Endothelial cell of umbilical vein (primary cell): ENCODE results near the gene EML4. TPM values are rescaled to one million over a fixed set of nuclear protein-coding genes. Genes with fewer than 3 reads are reported as not detected.

ENCODE experiments used
- BruUV-seq: library from RNA; stranded (reverse); fragments of 400-500 nt; replicated peaks from 2 replicates; lab custom pipeline; 2021; lab: Mats Ljungman, UMichigan
- CTCF ChIA-PET: fragments of 300-600, 350-600 bp; sonication (Branson Sonifier 250); formaldehyde crosslinking; loops from one replicate; lab custom pipeline; 2021; ENCODE audit warnings: antibody characterized with exemption, inconsistent platforms; lab: Charles Lee
- POLR2A ChIA-PET: fragments of 300-600, 350-600 bp; sonication (Branson Sonifier 250); formaldehyde crosslinking; loops from one replicate; lab custom pipeline; 2021; ENCODE audit warnings: antibody characterized with exemption, inconsistent platforms; lab: Charles Lee
- DNase-seq: peaks from one replicate; pipeline ENCODE4 v3.0.0-alpha.2; 2011; ENCODE audit warnings: low read depth, low spot score
- FAIRE-seq: peaks from 2 replicates; lab custom pipeline; 2011; peaks lifted over from hg19 to GRCh38; lab: Jason Lieb, UNC
- H2AFZ ChIP-seq: 2 replicates; pipeline ENCODE4 v1.6.0; 2012; ENCODE audit warnings: low read depth, low read length, control low read depth, inconsistent platforms
- H3K27ac ChIP-seq: 2 replicates; pipeline ENCODE4 v1.5.1; 2011; ENCODE audit warnings: low read depth, mild to moderate bottlenecking, control low read depth, low read length, moderate library complexity; ENCODE audit not compliant: insufficient read depth
- H3K27me3 ChIP-seq, 2 experiments: 2 replicates each; pipeline versions ENCODE4 v1.6.0 to v1.6.1; 2011; ENCODE audit warnings: low read length in 2 of 2, mixed read lengths in 1 of 2; ENCODE audit not compliant: control insufficient read depth in 2 of 2, insufficient read depth in 2 of 2
- H3K36me3 ChIP-seq, 2 experiments: 2 replicates in 1 of 2; 3 replicates in 1 of 2; pipeline ENCODE4 v1.5.1; 2011; ENCODE audit warnings: low read length in 2 of 2, mild to moderate bottlenecking in 1 of 2, moderate library complexity in 1 of 2; ENCODE audit not compliant: control insufficient read depth in 2 of 2, insufficient read depth in 2 of 2; ENCODE audit errors: extremely low read depth in 1 of 2
- H3K4me1 ChIP-seq: 3 replicates; pipeline ENCODE4 v1.5.1; 2011; ENCODE audit warnings: mild to moderate bottlenecking, low read length; ENCODE audit not compliant: control insufficient read depth, insufficient read depth; ENCODE audit errors: extremely low read depth
- H3K4me2 ChIP-seq: 2 replicates; pipeline ENCODE4 v1.6.1; 2011; ENCODE audit warnings: low read length, control low read depth, mixed read lengths; ENCODE audit not compliant: insufficient read depth
- H3K4me3 ChIP-seq, 3 experiments: fragments of 200-600 bp in 1 of 3; sonication (generic), shearing (Covaris generic) in 1 of 3; replicated peaks in 1 of 3; 2 replicates each; pipeline ENCODE4 v1.5.1; 2011 to 2016; ENCODE audit warnings: control low read depth in 3 of 3, low read length in 3 of 3, mild to moderate bottlenecking in 2 of 3, inconsistent platforms in 1 of 3, low read depth in 1 of 3, moderate library complexity in 1 of 3; ENCODE audit not compliant: insufficient read depth in 1 of 3
- H3K79me2 ChIP-seq: 2 replicates; pipeline ENCODE4 v1.6.0; 2012; ENCODE audit warnings: low read length, inconsistent platforms; ENCODE audit not compliant: control insufficient read depth, insufficient read depth
- H3K9ac ChIP-seq: replicated peaks from 2 replicates; pipeline ENCODE3; 2011; ENCODE audit warnings: low read length, control low read depth; ENCODE audit not compliant: insufficient read depth; ENCODE audit errors: extremely low read depth
- H3K9me1 ChIP-seq: replicated peaks from 3 replicates; pipeline ENCODE4 v1.6.0; 2011; ENCODE audit warnings: mild to moderate bottlenecking, low read length; ENCODE audit not compliant: control insufficient read depth, insufficient read depth; ENCODE audit errors: extremely low read depth
- H3K9me3 ChIP-seq: replicated peaks from 2 replicates; pipeline ENCODE4 v1.5.1; 2012; ENCODE audit warnings: low read length, inconsistent platforms; ENCODE audit not compliant: control insufficient read depth, insufficient read depth
- H4K20me1 ChIP-seq: replicated peaks from 2 replicates; pipeline ENCODE3; 2011; ENCODE audit warnings: mild to moderate bottlenecking, low read length; ENCODE audit not compliant: control insufficient read depth, insufficient read depth; ENCODE audit errors: extremely low read depth
- CTCF ChIP-seq, 2 donors: IDR thresholded peaks; 1 replicate in 1 of 2; 2 replicates in 1 of 2; pipeline ENCODE4 v1.5.1; 2011; ENCODE audit warnings: low read length in 2 of 2, mild to moderate bottlenecking in 2 of 2, moderate library complexity in 2 of 2, control low read depth in 1 of 2, inconsistent platforms in 1 of 2, low read depth in 1 of 2; ENCODE audit not compliant: insufficient read depth in 1 of 2; ENCODE audit errors: extremely low read depth in 1 of 2
- EZH2 ChIP-seq: IDR thresholded peaks from 2 replicates; pipeline ENCODE4 v1.6.1; 2012; ENCODE audit warnings: borderline replicate concordance, low read depth, mild to moderate bottlenecking, moderate library complexity, low read length, inconsistent platforms; ENCODE audit not compliant: severe bottlenecking
- FOS ChIP-seq: IDR thresholded peaks from 2 replicates; pipeline ENCODE4 v1.6.1; 2011; ENCODE audit warnings: mild to moderate bottlenecking, low read length, moderate library complexity, borderline replicate concordance; ENCODE audit not compliant: insufficient read depth
- GATA2 ChIP-seq: IDR thresholded peaks from 2 replicates; pipeline ENCODE4 v1.7.0; 2011; ENCODE audit warnings: low read depth, mild to moderate bottlenecking, moderate library complexity, mixed read lengths, low read length; ENCODE audit not compliant: insufficient read length, insufficient read depth
- JUN ChIP-seq: IDR thresholded peaks from 2 replicates; pipeline ENCODE4 v1.6.1; 2011; ENCODE audit warnings: borderline replicate concordance, low read depth; ENCODE audit not compliant: insufficient read length, insufficient read depth
- MAX ChIP-seq: IDR thresholded peaks from 2 replicates; pipeline ENCODE4 v1.6.1; 2011; ENCODE audit not compliant: insufficient read depth, insufficient read length
- MYC ChIP-seq: IDR thresholded peaks from one replicate; pipeline ENCODE4 v1.6.1; 2011; ENCODE audit warnings: mild to moderate bottlenecking, low read depth, low read length
- POLR2A ChIP-seq: IDR thresholded peaks from 2 replicates; pipeline ENCODE4 v1.6.1; 2012; ENCODE audit warnings: low read depth, mild to moderate bottlenecking, control low read depth, low read length
- POLR2AphosphoS5 ChIP-seq: IDR thresholded peaks from 2 replicates; pipeline ENCODE4 v1.6.1; 2012; ENCODE audit warnings: low read depth, mild to moderate bottlenecking, control low read depth, low read length, moderate library complexity; ENCODE audit not compliant: insufficient read depth
- dilution Hi-C: fragments of 300-500 bp; cut with MboI; formaldehyde crosslinking; loops from one replicate; pipeline ENCODE4 v1.15.0; 2019; ENCODE audit warnings: low sequenced_read_pairs; ENCODE audit not compliant: extremely low pct_ligation_motif_present
- intact Hi-C: fragments of 100-400 bp; cut with micrococcal nuclease; formaldehyde crosslinking; loops from one replicate; pipeline ENCODE4 v1.10.0; 2022
- polyA plus RNA-seq, 4 experiments: library from polyadenylated mRNA; depleted of rRNA in 3 of 4; stranded (reverse) in 3 of 4; unstranded in 1 of 4; fragments of >200 nt; gene quantifications; 2 replicates each; pipeline versions ENCODE4 v1.2.1 to v1.2.3, GENCODE V29; 2011 to 2012; ENCODE audit warnings: missing spikeins in 1 of 4
- total RNA-seq: library from RNA; stranded (reverse); gene quantifications from 2 replicates; pipeline ENCODE4 v1.2.3, GENCODE V29; 2021

Gene EML4
- total and polyA plus RNA-seq, 2 donors (not counting 3 experiments of a cell fraction or from before 2014, with no cell fraction given) = 13.3 to 32.0 TPM

- ChIA-PET POLR2A (no interaction called here), CTCF (interaction anchor here (1.2 kb wide), 1 partner anchor 82 kb away, joined by 3 read pairs; no protein-coding TSS in a partner anchor)
- intact Hi-C loops = no loop called here
- H3K4me2 ChIP-seq = no peak overlapping the region
- no peaks in the 10 kb centered on the region for H3K27me3 ChIP-seq
- DNase-seq = no peak
- no peak overlapping the region for H3K4me3 ChIP-seq
- no peak for FAIRE-seq
- H3K79me2 ChIP-seq = peaks cover 22% of the 10 kb centered on the region
- H4K20me1 ChIP-seq = no peaks in the 10 kb centered on the region
- no peak overlapping the region for H2AFZ ChIP-seq
- no peaks in the 10 kb centered on the region for H3K4me1 ChIP-seq
- H3K27ac ChIP-seq = no peak overlapping the region
- TF ChIP-seq MAX (no peak), EZH2 (no peak), JUN (no peak), FOS (no peak), CTCF (IDR thresholded peaks at IDR 0.05; ENCODE audit: extremely low read depth in 1 of 2, insufficient read depth in 1 of 2, low read depth in 1 of 2, low read length in 2 of 2) (no peak), POLR2A (no peak), MYC (no peak), GATA2 (no peak), POLR2AphosphoS5 (no peak)
- H3K36me3 ChIP-seq = no peaks in the 10 kb centered on the region
- H3K9me1 ChIP-seq = no peaks in the 10 kb centered on the region
- no TSS peak for BruUV-seq
- dilution Hi-C loops = no loop called here
- no peak overlapping the region for H3K9ac ChIP-seq
- H3K9me3 ChIP-seq = no peaks in the 10 kb centered on the region
Measured at GRCh38 chr2:42178335-42178734, 9.2 kb downstream of the EML4 start.
